8988T (cell line): Measurements from ENCODE around the gene EFNA3.

Experiments
- DNase-seq: peaks from one replicate; pipeline ENCODE4 v3.0.0; 2011

EFNA3 gene

GRCh38 chr1:155085504-155086127 lies 7.0 kb downstream of the EFNA3 start:
- DNase-seq = no peak

- DNase-seq = peak; percentile 89
Observed at GRCh38 chr1:155086128-155086741, 7.6 kb downstream of the EFNA3 start.

- DNase-seq = peak; percentile 18
Observed at GRCh38 chr1:155086856-155087535, 8.4 kb downstream of the EFNA3 start.

GRCh38 chr1:155091071-155092051 lies 12.7 kb downstream of the EFNA3 start:
- no peak for DNase-seq

DNA sequence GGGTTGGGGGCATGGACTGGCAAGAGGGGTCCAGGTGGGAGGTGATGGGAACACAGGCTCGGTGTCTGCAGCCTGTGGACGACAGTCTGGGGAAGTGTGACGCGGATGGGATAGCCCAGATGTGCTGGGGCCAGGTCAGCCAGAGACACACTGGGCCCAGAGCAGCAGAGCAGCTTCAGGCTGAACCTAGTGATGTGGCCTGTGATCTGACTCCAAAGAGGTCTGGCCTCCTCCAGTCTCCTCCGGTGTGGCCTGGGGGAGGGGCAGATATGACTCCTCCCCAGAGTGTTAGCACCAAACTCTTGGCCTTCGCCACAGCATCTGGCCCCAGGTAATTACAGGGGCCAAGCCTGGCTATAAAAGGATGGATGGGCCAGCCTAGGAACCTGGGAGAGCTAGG lies 13.5 kb downstream of the EFNA3 start:
- DNase-seq = no peak

- DNase-seq = no peak
Observed at GRCh38 chr1:155092641-155093040, 14.0 kb downstream of the EFNA3 start.

DNA sequence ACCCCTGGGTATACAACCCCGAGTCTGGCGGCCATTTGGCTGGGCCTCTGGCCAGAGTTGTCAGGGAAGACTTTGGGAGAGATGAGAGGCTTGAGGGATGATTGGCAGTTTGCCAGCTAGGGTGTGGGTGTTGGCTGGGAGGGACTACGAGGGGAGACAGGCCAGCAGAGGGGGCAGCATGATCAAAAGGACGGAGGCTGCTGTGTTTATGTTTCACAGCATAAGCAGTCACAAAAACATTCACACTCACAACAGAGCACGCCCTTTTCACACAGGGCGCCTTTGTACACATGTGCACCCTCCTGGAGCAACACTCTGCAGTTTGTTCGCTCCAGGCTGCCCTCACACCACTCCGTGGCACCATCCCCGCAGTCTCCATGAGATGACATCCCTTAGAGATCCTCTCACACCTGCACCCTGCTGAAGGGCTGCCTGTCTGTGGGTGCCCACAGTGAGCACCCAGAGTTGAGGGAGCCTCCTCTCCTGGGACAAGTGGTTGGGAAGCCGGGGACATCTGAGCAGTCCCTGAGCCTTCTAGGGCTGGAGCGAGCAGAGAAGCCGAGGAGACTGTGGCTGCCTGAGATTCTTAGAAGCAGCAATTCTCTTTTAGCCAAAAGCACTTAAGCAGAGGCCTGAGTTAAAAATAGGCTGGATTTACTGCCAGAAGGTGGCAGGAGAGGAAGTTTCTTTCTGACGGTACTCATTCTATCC lies 15.4 kb downstream of the EFNA3 start:
- no peak for DNase-seq

- no peak for DNase-seq
Observed at GRCh38 chr1:155094622-155094948, 15.9 kb downstream of the EFNA3 start.

GRCh38 chr1:155099331-155099730 lies 20.7 kb downstream of the EFNA3 start:
- DNase-seq = no peak

DNA sequence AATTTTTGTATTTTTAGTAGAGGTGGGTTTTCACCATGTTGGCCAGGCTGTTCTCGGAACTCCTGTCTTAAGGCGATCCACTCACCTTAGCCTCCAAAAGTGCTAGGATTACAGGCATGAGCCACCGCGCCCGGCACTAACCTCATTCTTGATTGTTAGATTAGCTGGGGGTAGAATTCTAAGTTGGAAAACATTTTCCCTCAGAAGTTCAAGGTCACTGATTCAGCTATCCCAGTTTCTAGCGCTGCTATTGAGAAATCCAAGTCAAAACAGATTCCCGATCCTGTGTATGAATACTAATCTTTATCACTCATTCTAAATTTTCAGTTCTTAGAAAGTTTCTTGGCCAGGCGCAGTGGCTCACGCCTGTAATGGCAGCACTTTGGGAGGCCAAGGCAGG lies 24.7 kb downstream of the EFNA3 start:
- no peak for DNase-seq

DNA sequence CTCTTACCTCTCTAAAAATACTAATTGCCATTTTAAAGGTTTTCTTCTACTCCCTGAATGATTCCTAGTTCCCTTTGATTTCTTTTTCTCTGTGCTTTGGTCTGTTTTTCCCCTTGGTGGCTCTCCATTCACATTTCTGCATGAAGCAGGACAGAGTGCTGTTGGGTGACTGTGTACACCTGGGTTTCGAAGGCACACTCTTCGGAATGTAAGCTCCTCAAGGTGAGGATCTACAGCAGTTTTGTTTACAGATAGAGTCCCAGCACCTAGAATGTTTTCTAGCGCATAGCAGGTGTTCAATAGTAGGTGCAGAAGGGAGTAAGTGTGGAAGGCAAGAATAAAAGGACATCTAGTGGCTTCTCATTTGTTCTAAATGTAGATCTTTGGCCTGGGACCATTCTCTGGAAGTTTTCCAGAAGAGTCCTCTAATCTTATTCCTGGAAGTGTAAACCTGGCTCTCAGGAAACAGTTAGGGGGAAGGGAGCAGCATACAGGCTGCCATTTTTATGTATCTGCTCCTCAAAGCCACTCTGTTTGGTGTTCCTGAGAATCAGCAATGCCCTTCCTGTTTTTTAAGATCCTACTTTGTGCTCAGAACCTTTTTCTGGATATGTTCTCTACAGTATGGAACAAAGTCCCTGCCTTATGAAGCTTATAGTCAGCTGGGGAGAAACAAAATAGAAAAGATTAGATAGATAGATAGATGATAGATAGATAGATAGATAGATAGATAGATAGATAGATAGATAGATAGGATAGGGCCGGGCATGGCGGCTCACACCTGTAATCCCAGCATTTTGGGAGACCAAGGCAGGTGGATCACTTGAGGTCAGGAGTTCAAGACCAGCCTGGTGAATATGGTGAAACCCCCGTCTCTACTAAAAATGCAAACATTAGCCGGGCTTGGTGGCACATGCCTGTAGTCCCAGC lies 26.2 kb downstream of the EFNA3 start:
- DNase-seq = no peak

DNA sequence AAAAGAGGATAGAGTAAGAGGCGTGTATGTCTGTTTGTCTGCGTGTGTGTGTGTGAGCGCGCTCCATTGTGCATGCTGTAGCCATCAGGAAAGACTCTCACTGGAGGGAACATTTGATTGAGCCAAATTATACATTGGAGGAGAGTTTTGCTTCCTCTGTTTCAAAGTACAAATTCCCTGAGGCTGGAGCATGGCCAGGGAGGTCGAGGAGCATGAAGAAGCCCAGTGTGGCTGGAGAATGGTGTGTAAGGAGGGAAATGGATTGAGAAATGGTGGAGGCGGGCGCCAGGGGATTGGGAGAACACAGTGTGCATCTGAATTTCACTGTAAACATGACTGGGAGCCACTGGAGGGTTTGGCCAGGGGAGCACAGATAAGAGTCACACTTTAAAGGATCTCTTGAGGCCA lies 27.0 kb downstream of the EFNA3 start:
- no peak for DNase-seq

DNA sequence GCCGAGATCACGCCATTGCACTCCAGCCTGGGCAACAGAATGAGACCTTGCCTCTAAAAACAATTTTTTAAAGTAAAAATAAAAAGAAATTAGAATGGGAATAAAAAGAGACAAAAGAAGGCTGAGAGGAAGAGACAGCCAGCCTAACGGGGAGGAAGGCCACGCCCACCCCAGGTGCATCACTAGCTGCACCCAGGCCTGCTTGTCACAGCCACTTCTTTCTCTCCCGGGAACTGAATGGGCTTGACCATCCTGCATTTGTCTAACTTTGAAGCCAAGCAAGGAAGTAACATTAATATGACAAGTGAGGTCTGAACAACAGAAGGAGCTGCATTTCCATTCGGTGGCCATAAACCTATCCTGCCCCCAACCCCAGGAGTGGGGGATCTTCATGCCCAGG lies 28.2 kb downstream of the EFNA3 start:
- no peak for DNase-seq

GRCh38 chr1:155107309-155108264 lies 28.9 kb downstream of the EFNA3 start:
- no peak for DNase-seq

- DNase-seq = no peak
Observed at GRCh38 chr1:155108296-155108695, 29.7 kb downstream of the EFNA3 start.

- no peak for DNase-seq
Observed at GRCh38 chr1:155110381-155110780, 31.7 kb downstream of the EFNA3 start.

GRCh38 chr1:155110826-155111225 lies 32.2 kb downstream of the EFNA3 start:
- DNase-seq = no peak

- no peak for DNase-seq
Observed at GRCh38 chr1:155113450-155113980, 34.9 kb downstream of the EFNA3 start.

- no peak for DNase-seq
Observed at GRCh38 chr1:155116113-155116764, 37.6 kb downstream of the EFNA3 start.
